ENCODE results near the gene EIF5B.

DNA sequence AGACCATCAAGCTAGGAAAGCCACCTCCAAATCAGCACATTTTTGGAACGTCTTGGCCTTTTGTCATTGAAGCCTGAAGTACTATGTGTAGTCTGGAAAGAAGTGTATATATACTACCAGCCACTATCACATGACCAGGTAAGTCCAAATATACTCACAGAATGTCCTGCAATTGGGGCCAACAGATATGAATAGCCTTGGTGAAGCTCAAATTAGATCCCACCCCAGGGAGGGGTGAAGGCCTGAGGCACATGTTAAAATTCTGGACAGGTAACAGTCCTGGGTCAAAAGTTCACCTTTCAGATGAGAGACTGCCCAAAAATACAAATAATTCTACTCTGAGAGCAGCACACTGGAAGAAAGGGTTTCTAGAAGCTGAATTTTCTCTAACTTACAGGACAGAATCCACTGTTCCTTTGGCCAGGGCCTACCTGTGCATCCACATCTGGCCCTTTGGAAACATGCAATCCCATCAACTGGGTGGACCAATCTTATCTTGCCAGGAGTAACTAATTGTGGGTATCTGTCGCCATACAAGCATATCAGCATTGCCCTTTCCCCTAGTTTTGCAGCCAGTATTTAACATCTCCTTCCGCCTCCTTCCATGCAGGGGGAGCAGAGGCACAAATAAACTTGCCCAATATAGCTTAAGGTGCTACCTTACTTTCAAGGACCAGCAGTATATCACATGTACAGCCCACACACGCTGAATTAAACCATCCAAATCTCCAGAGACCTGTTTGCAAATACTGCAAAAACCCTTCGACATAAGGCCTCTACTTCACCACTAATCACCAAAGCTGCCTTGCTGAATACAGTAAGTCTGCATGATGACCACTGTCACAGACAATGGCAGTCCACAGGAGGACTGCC, 67.8 kb downstream of the EIF5B start:
- TF ChIP-seq, protein P1, sequence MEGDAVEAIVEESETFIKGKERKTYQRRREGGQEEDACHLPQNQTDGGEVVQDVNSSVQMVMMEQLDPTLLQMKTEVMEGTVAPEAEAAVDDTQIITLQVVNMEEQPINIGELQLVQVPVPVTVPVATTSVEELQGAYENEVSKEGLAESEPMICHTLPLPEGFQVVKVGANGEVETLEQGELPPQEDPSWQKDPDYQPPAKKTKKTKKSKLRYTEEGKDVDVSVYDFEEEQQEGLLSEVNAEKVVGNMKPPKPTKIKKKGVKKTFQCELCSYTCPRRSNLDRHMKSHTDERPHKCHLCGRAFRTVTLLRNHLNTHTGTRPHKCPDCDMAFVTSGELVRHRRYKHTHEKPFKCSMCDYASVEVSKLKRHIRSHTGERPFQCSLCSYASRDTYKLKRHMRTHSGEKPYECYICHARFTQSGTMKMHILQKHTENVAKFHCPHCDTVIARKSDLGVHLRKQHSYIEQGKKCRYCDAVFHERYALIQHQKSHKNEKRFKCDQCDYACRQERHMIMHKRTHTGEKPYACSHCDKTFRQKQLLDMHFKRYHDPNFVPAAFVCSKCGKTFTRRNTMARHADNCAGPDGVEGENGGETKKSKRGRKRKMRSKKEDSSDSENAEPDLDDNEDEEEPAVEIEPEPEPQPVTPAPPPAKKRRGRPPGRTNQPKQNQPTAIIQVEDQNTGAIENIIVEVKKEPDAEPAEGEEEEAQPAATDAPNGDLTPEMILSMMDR (IDR thresholded peaks at IDR 0.05): no peak
- no peak for TF ChIP-seq EZH2 (IDR thresholded peaks at IDR 0.05; ENCODE audit: borderline replicate concordance, insufficient read depth, low read depth, low read length, poor library complexity, severe bottlenecking)

All from B cell (primary cell).